HepG2 (cell line): Measurements from ENCODE around the gene ARL4D. TPM values are rescaled to one million over a fixed set of nuclear protein-coding genes. Genes with fewer than 3 reads are reported as not detected.

ENCODE experiments used
- CTCF ChIP-seq: sonication (generic); formaldehyde crosslinking; IDR thresholded peaks from 2 replicates; pipeline ENCODE4 v1.5.0; 2020; ENCODE audit warnings: mild to moderate bottlenecking, missing genetic modification reagents, moderate library complexity
- GZF1 ChIP-seq: sonication (generic); formaldehyde crosslinking; IDR thresholded peaks from 2 replicates; pipeline ENCODE4 v1.5.1; 2020; ENCODE audit warnings: mild to moderate bottlenecking, missing genetic modification reagents
- HNF4A ChIP-seq: sonication (generic); formaldehyde crosslinking; IDR thresholded peaks from 2 replicates; pipeline ENCODE4 v1.4.0; 2020; ENCODE audit warnings: missing genetic modification reagents
- MEF2D ChIP-seq: sonication (generic); formaldehyde crosslinking; IDR thresholded peaks from 2 replicates; pipeline ENCODE4 v1.5.1; 2020; ENCODE audit warnings: mild to moderate bottlenecking, missing genetic modification reagents
- NFRKB ChIP-seq: fragments of 450-650 bp; IDR thresholded peaks from 2 replicates; pipeline ENCODE4 v1.6.1; 2017
- NONO ChIP-seq, 2 experiments: fragments of 450-650 bp in 1 of 2; sonication (generic) in 1 of 2; formaldehyde crosslinking in 1 of 2; IDR thresholded peaks in 1 of 2; conservative IDR thresholded peaks in 1 of 2; 2 replicates each; pipeline versions ENCODE4 v1.6.1 to v1.8.0; 2017 to 2022; ENCODE audit warnings: mild to moderate bottlenecking in 1 of 2, missing genetic modification reagents in 1 of 2, moderate library complexity in 1 of 2
- REPIN1 ChIP-seq: sonication (generic); formaldehyde crosslinking; IDR thresholded peaks from 2 replicates; pipeline ENCODE4 v1.8.0; 2022; ENCODE audit warnings: missing genetic modification reagents, low read depth, mild to moderate bottlenecking, borderline replicate concordance
- SALL2 ChIP-seq: sonication (generic); formaldehyde crosslinking; IDR thresholded peaks from 2 replicates; pipeline ENCODE4 v1.8.1; 2023; ENCODE audit warnings: mild to moderate bottlenecking, missing genetic modification reagents, inconsistent platforms
- SMAD9 ChIP-seq: sonication (generic); formaldehyde crosslinking; IDR thresholded peaks from 2 replicates; pipeline ENCODE4 v1.5.1; 2020; ENCODE audit warnings: mild to moderate bottlenecking, missing genetic modification reagents
- SNAPC5 ChIP-seq: sonication (generic); formaldehyde crosslinking; IDR thresholded peaks from 2 replicates; pipeline ENCODE4 v1.8.1; 2023; ENCODE audit warnings: mild to moderate bottlenecking, missing genetic modification reagents, borderline replicate concordance
- SP140L ChIP-seq: sonication (generic); formaldehyde crosslinking; IDR thresholded peaks from 2 replicates; pipeline ENCODE4 v1.4.0; 2020; ENCODE audit warnings: missing genetic modification reagents, borderline replicate concordance
- ZBED4 ChIP-seq: sonication (generic); formaldehyde crosslinking; IDR thresholded peaks from 2 replicates; pipeline ENCODE4 v1.4.0; 2020; ENCODE audit warnings: missing genetic modification reagents, borderline replicate concordance
- ZMYM3 ChIP-seq: sonication (generic); formaldehyde crosslinking; IDR thresholded peaks from 2 replicates; pipeline ENCODE4 v1.5.1; 2020; ENCODE audit warnings: mild to moderate bottlenecking, missing genetic modification reagents
- ZNF12 ChIP-seq: sonication (generic); formaldehyde crosslinking; IDR thresholded peaks from 2 replicates; pipeline ENCODE4 v1.5.0; 2020; ENCODE audit warnings: missing genetic modification reagents
- ZNF460 ChIP-seq: sonication (generic); formaldehyde crosslinking; IDR thresholded peaks from 2 replicates; pipeline ENCODE4 v1.5.1; 2020; ENCODE audit warnings: missing genetic modification reagents, mild to moderate bottlenecking, borderline replicate concordance
- ZNF543 ChIP-seq: sonication (generic); formaldehyde crosslinking; IDR thresholded peaks from 2 replicates; pipeline ENCODE4 v1.4.0; 2020; ENCODE audit warnings: mild to moderate bottlenecking, missing genetic modification reagents
- ZNF678 ChIP-seq: sonication (generic); formaldehyde crosslinking; IDR thresholded peaks from 2 replicates; pipeline ENCODE4 v1.4.0; 2020; ENCODE audit warnings: mild to moderate bottlenecking, missing genetic modification reagents
- polyA plus RNA-seq, 8 experiments: library from polyadenylated mRNA; depleted of rRNA in 3 of 8; stranded (reverse) in 7 of 8; unstranded in 1 of 8; fragments of >200 nt; fragmentation: Illumina TruSeq in 4 of 8; extraction: Trizol in 4 of 8; gene quantifications; 2 replicates each; pipeline versions ENCODE4 v1.2.1 to v1.2.3, GENCODE V29; 2011 to 2016; ENCODE audit warnings: low read depth in 4 of 8, missing spikeins in 1 of 8, mixed read lengths in 1 of 8; ENCODE audit not compliant: insufficient read depth in 1 of 8
- total RNA-seq, 5 experiments: library from RNA; depleted of rRNA; stranded (reverse); fragments of >200 nt; fragmentation: Illumina TruSeq; extraction: Trizol; gene quantifications; 2 replicates each; pipeline ENCODE4 v1.2.3, GENCODE V29; 2016; ENCODE audit warnings: low read depth in 1 of 5
- TF ChIP-seq, protein P1 (sequence below): sonication (generic); formaldehyde crosslinking; IDR thresholded peaks from 2 replicates; pipeline ENCODE4 v1.4.0; 2020; ENCODE audit warnings: missing genetic modification reagents
- TF ChIP-seq, protein P2 (sequence below): IDR thresholded peaks from 2 replicates; pipeline ENCODE4 v1.6.1; 2016; ENCODE audit warnings: mild to moderate bottlenecking

The ARL4D gene
- total and polyA plus RNA-seq, 2 of the 13 experiments (the other 11 are each of a cell fraction or from before 2014, with no cell fraction given), result 9.0 to 25.9 TPM

DNA sequence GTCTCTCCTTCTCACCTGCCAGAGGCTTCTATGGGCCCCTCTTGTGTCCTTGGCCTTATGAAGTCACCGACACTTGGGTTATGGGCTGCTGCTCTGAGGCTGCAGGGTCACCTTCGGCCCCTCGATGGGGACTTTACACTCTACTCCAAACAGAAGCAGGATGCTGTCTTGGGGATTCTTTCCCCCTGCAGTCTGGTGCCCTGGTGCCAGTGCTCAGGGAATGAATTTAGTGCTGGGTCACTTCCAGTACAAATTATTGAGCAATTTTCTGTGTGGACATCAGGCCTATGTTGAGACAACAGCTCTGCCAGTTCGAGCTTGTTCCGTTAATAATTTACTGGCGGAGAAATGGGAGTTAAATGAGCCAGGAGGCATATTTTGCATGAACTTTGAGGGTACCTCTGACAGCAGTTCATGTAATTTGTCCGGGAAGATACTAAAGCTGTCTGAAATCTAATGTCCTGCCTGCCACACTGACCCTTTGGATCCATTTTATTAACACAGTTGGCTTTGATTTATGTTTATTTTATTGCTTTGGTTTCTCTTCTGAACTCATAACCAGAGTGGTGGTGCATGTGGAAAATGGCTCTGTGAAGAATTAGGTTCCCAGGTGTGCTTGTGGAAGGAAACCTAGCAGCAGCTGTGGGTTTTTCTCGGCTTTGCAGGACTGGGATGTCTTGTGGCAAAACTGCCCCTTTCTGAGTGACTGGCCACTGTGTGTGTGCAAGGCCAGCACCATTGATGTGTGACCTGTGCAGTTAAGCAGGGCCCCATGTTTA, 50.9 kb downstream of the ARL4D start (continued):
- TF ChIP-seq GZF1, result no peak
- peak; percentile 97 for TF ChIP-seq HNF4A
- peak; percentile 91 for TF ChIP-seq SALL2
- TF ChIP-seq ZNF678 (CRISPR knock-in tag), result no peak
- TF ChIP-seq ZMYM3 (CRISPR knock-in tag), result peak; percentile 71; the same call in 1 of the 2 replicates
- no peak for TF ChIP-seq NFRKB
- TF ChIP-seq MEF2D (CRISPR knock-in tag), result no peak
- 0 out of 2 replicates have a peak, but pooled peaks have one; percentile 51 for TF ChIP-seq SNAPC5
- TF ChIP-seq ZNF543 (CRISPR knock-in tag), result no peak
- no peak for TF ChIP-seq SMAD9 (CRISPR knock-in tag)
- TF ChIP-seq SP140L, result no peak
- TF ChIP-seq CTCF (CRISPR knock-in tag), result peak; percentile 1; the same call in 1 of the 2 replicates
- peak; percentile 70; the same call in 1 of the 2 replicates for TF ChIP-seq ZBED4 (CRISPR knock-in tag)
- TF ChIP-seq, protein P1, sequence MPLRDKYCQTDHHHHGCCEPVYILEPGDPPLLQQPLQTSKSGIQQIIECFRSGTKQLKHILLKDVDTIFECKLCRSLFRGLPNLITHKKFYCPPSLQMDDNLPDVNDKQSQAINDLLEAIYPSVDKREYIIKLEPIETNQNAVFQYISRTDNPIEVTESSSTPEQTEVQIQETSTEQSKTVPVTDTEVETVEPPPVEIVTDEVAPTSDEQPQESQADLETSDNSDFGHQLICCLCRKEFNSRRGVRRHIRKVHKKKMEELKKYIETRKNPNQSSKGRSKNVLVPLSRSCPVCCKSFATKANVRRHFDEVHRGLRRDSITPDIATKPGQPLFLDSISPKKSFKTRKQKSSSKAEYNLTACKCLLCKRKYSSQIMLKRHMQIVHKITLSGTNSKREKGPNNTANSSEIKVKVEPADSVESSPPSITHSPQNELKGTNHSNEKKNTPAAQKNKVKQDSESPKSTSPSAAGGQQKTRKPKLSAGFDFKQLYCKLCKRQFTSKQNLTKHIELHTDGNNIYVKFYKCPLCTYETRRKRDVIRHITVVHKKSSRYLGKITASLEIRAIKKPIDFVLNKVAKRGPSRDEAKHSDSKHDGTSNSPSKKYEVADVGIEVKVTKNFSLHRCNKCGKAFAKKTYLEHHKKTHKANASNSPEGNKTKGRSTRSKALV (CRISPR knock-in tag), result peak; percentile 74; the same call in 1 of the 2 replicates
- no peak for TF ChIP-seq ZNF12 (CRISPR knock-in tag)
- peak; percentile 94; the same call in 1 of the 2 replicates for TF ChIP-seq REPIN1 (CRISPR knock-in tag)
- no peak for TF ChIP-seq NONO (IDR thresholded peaks at IDR 0.05)
- TF ChIP-seq NONO (CRISPR knock-in tag; conservative IDR thresholded peaks at IDR 0.05), result peak; percentile 79; the same call in 1 of the 2 replicates
- TF ChIP-seq, protein P2, sequence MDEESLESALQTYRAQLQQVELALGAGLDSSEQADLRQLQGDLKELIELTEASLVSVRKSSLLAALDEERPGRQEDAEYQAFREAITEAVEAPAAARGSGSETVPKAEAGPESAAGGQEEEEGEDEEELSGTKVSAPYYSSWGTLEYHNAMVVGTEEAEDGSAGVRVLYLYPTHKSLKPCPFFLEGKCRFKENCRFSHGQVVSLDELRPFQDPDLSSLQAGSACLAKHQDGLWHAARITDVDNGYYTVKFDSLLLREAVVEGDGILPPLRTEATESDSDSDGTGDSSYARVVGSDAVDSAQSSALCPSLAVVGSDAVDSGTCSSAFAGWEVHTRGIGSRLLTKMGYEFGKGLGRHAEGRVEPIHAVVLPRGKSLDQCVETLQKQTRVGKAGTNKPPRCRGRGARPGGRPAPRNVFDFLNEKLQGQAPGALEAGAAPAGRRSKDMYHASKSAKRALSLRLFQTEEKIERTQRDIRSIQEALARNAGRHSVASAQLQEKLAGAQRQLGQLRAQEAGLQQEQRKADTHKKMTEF (CRISPR knock-in tag), result peak; percentile 93
- no peak; the same call in 1 of the 2 replicates for TF ChIP-seq ZNF460
